A549 (cell line): Measurements from ENCODE around the gene ABO. TPM values are rescaled to one million over a fixed set of nuclear protein-coding genes. Genes with fewer than 3 reads are reported as not detected.
"Not testable (repeated sequence)": the region's sequence is repeated elsewhere in the genome, so short reads cannot be mapped to it uniquely, and the experiment has no call there.

Source experiments
- ATAC-seq, 2 experiments: fragments of 200-7000 bp in 1 of 2; fragments of >200 bp in 1 of 2; cut with Nextera tagmentation in 1 of 2; cut with Tn5 transposase in 1 of 2; 3 replicates each; pipeline versions ENCODE4 v1.8.0 to v1.9.1; 2018 to 2020; ENCODE audit warnings: mild to moderate bottlenecking in 1 of 2, moderate library complexity in 1 of 2
- CTCF ChIA-PET: fragments of 300-600 bp; sonication (Branson Sonifier 250); formaldehyde crosslinking; extraction: SDS; loops from one replicate; lab custom pipeline; 2021; ENCODE audit warnings: antibody characterized with exemption, inconsistent platforms; lab: Yijun Ruan, JAX
- POLR2A ChIA-PET: fragments of 350-600 bp; formaldehyde crosslinking; extraction: SDS; loops from one replicate; lab custom pipeline; 2021; ENCODE audit warnings: antibody characterized with exemption, inconsistent platforms; lab: Yijun Ruan, JAX
- DNase-seq, 2 experiments: peaks; one replicate each; pipeline versions ENCODE4 v3.0.0 to v3.0.0-alpha.2; 2011 to 2016; ENCODE audit warnings: low read depth in 1 of 2, low spot score in 1 of 2
- FAIRE-seq: peaks from 2 replicates; lab custom pipeline; 2011; peaks lifted over from hg19 to GRCh38; lab: Jason Lieb, UNC
- H3K27ac ChIP-seq, 2 experiments: fragments of >200 bp; sonication (Bioruptor Twin); formaldehyde crosslinking; 3 replicates each; pipeline ENCODE4 v1.5.1; 2016 to 2017
- H3K4me1 ChIP-seq: fragments of >200 bp; sonication (Bioruptor Twin); formaldehyde crosslinking; 3 replicates; pipeline ENCODE4 v1.6.1; 2016
- H3K4me2 ChIP-seq: fragments of >200 bp; sonication (Bioruptor Twin); formaldehyde crosslinking; 3 replicates; pipeline ENCODE4 v1.6.1; 2016
- H3K4me3 ChIP-seq: fragments of >200 bp; sonication (Bioruptor Twin); formaldehyde crosslinking; 3 replicates; pipeline ENCODE4 v1.5.1; 2016
- H3K9me3 ChIP-seq: fragments of >200 bp; sonication (Bioruptor Twin); formaldehyde crosslinking; 3 replicates; pipeline ENCODE4 v1.6.1; 2016
- CHD4 ChIP-seq: fragments of 200-600 bp; sonication (generic); IDR thresholded peaks from 2 replicates; pipeline ENCODE4 v1.6.1; 2016; ENCODE audit warnings: antibody characterized with exemption, mild to moderate bottlenecking, borderline replicate concordance
- CTCF ChIP-seq: fragments of >200 bp; sonication (Bioruptor Twin); formaldehyde crosslinking; IDR thresholded peaks from 3 replicates; pipeline ENCODE4 v1.5.1; 2016
- E2F6 ChIP-seq: IDR thresholded peaks from 2 replicates; pipeline ENCODE4 v1.6.1; 2012; ENCODE audit warnings: low read depth, borderline replicate concordance
- EHF ChIP-seq: fragments of 250-450 bp; sonication (Bioruptor Pico); IDR thresholded peaks from 2 replicates; pipeline ENCODE4 v1.5.0; 2020; ENCODE audit warnings: mild to moderate bottlenecking
- EHMT2 ChIP-seq: fragments of 200-600 bp; sonication (generic); IDR thresholded peaks from 2 replicates; pipeline ENCODE4 v1.6.1; 2016; ENCODE audit warnings: antibody characterized with exemption, low read depth, mild to moderate bottlenecking, moderate library complexity
- FOSB ChIP-seq: fragments of 250-450 bp; sonication (Bioruptor Pico); IDR thresholded peaks from 2 replicates; pipeline ENCODE4 v1.5.0; 2020; ENCODE audit warnings: mild to moderate bottlenecking, moderate library complexity
- FOXS1 ChIP-seq: fragments of 250-450 bp; sonication (Bioruptor Pico); IDR thresholded peaks from 2 replicates; pipeline ENCODE4 v1.5.0; 2020; ENCODE audit warnings: mild to moderate bottlenecking, moderate library complexity
- HOXA7 ChIP-seq: fragments of 250-450 bp; sonication (Bioruptor Pico); IDR thresholded peaks from 2 replicates; pipeline ENCODE4 v1.5.0; 2020; ENCODE audit warnings: mild to moderate bottlenecking, moderate library complexity
- HOXB13 ChIP-seq: fragments of 250-450 bp; sonication (Bioruptor Pico); IDR thresholded peaks from 2 replicates; pipeline ENCODE4 v1.5.0; 2020; ENCODE audit warnings: low read depth, mild to moderate bottlenecking, moderate library complexity
- KDM5A ChIP-seq: fragments of 200-600 bp; sonication (generic); IDR thresholded peaks from 2 replicates; pipeline ENCODE4 v1.6.1; 2016; ENCODE audit warnings: antibody characterized with exemption, mild to moderate bottlenecking
- MAFK ChIP-seq: fragments of 450-650 bp; IDR thresholded peaks from 2 replicates; pipeline ENCODE4 v1.6.1; 2014; ENCODE audit not compliant: partially characterized antibody
- MAZ ChIP-seq: fragments of 150-350 bp; IDR thresholded peaks from 2 replicates; pipeline ENCODE4 v1.6.1; 2014; ENCODE audit warnings: antibody characterized with exemption, low read depth, low read length, borderline replicate concordance
- NFE2L2 ChIP-seq: fragments of 150-350 bp; conservative IDR thresholded peaks from 2 replicates; pipeline ENCODE4 v1.6.1; 2014; ENCODE audit warnings: low read length
- NR3C1 ChIP-seq: fragments of >200 bp; sonication (Bioruptor Twin); formaldehyde crosslinking; IDR thresholded peaks from 3 replicates; pipeline ENCODE4 v1.6.1; 2017
- PBX3 ChIP-seq: IDR thresholded peaks from 2 replicates; pipeline ENCODE4 v1.6.1; 2012
- POLR2AphosphoS2 ChIP-seq: conservative IDR thresholded peaks from 2 replicates; pipeline ENCODE4 v1.6.1; 2012; ENCODE audit warnings: low read length, improper control_type of control experiment, inconsistent platforms
- SMC3 ChIP-seq: fragments of >200 bp; sonication (Bioruptor Twin); formaldehyde crosslinking; IDR thresholded peaks from 3 replicates; pipeline ENCODE4 v1.6.1; 2018; ENCODE audit warnings: inconsistent platforms
- TFCP2L1 ChIP-seq: fragments of 250-450 bp; sonication (Bioruptor Pico); IDR thresholded peaks from 2 replicates; pipeline ENCODE4 v1.5.0; 2021; ENCODE audit warnings: mild to moderate bottlenecking
- ZFP36 ChIP-seq: fragments of 450-650 bp; IDR thresholded peaks from 2 replicates; pipeline ENCODE4 v1.6.1; 2014; ENCODE audit warnings: borderline replicate concordance; ENCODE audit not compliant: partially characterized antibody
- WGBS: methylation state at CpG from one replicate; pipeline ENCODE4 v1.1.6; 2017; ENCODE audit errors: missing lambda C conversion rate; 5-methylcytosine and 5-hydroxymethylcytosine counted together
- polyA plus RNA-seq, 4 experiments: library from polyadenylated mRNA; depleted of rRNA in 3 of 4; stranded (reverse); fragments of >200 nt; fragmentation: RNase III in 1 of 4; extraction: RNeasy Plus Mini Kit Qiagen cat#74134 plus additional on column Dnase treatment in 1 of 4; gene quantifications; 2 replicates in 3 of 4; 3 replicates in 1 of 4; pipeline ENCODE4 v1.2.3, GENCODE V29; 2011 to 2017

The ABO gene
- polyA plus RNA-seq, 2 of the 4 experiments (the other 2 are of a cell fraction) = not detected

GRCh38 chr9:133284362-133284761 is 9.4 kb upstream of the ABO start:
- 90% methylated on average over 8 of the region's 8 CpGs for WGBS
- TF ChIP-seq FOXS1 (CRISPR knock-in tag) (no peak), NFE2L2 (no peak), EHF (CRISPR knock-in tag) (no peak), MAZ (no peak), CHD4 (no peak), NR3C1 (no peak), POLR2AphosphoS2 (no peak), FOSB (CRISPR knock-in tag) (no peak), EHMT2 (no peak)
- no peak for DNase-seq
- CTCF ChIA-PET = interaction anchor here (1.3 kb wide), 2 partner anchors 45 to 98 kb away, joined by 5 to 6 read pairs; no protein-coding TSS in a partner anchor
- no peak overlapping the region for H3K27ac ChIP-seq
- H3K4me2 ChIP-seq = no peak overlapping the region
- POLR2A ChIA-PET = no interaction called here
- H3K4me1 ChIP-seq = no peaks in the 10 kb centered on the region
- no peak for ATAC-seq
- H3K9me3 ChIP-seq = no peaks in the 10 kb centered on the region
- no peak overlapping the region for H3K4me3 ChIP-seq
- no peak for FAIRE-seq

- ATAC-seq, H3K27ac ChIP-seq, DNase-seq, H3K9me3 ChIP-seq, H3K4me3 ChIP-seq, H3K4me1 ChIP-seq, POLR2A ChIA-PET, FAIRE-seq, H3K4me2 ChIP-seq: not testable (repeated sequence)
- CTCF ChIA-PET = interaction anchor here (0.6 to 1.3 kb wide), 2 partner anchors 44 to 201 kb away, joined by 3 to 6 read pairs; no protein-coding TSS in a partner anchor
- 74% methylated on average over 16 of the region's 16 CpGs for WGBS
These were observed 8.4 kb upstream of the ABO start for GRCh38 chr9:133283255-133284032.

- ChIA-PET POLR2A (no interaction called here), CTCF (interaction anchor here (0.6 to 1.2 kb wide), 4 partner anchors 21 to 202 kb away, joined by 3 to 6 read pairs (median 3); no protein-coding TSS in a partner anchor)
- no peak for TF ChIP-seq TFCP2L1 (CRISPR knock-in tag)
- TF ChIP-seq KDM5A = no peak
- TF ChIP-seq HOXB13 (CRISPR knock-in tag) = no peak
- TF ChIP-seq PBX3 = no peak
- no peak for TF ChIP-seq E2F6
- no peak for TF ChIP-seq NR3C1
- FAIRE-seq (no peak), DNase-seq (no peak), ATAC-seq (no peak)
- no peak overlapping the region for H3K4me2 ChIP-seq
- no peaks in the 10 kb centered on the region for H3K4me1 ChIP-seq
- 77% methylated on average over 7 of the region's 7 CpGs for WGBS
- no peak overlapping the region for H3K27ac ChIP-seq
- no peak overlapping the region for H3K4me3 ChIP-seq
- H3K9me3 ChIP-seq = no peaks in the 10 kb centered on the region
These were observed 7.7 kb upstream of the ABO start for GRCh38 chr9:133282464-133283238.

- CTCF ChIA-PET = interaction anchor here (1.0 kb wide), 1 partner anchor 41 kb away, joined by 3 read pairs; no protein-coding TSS in a partner anchor
- Histone ChIP-seq H3K4me1 (no peaks in the 10 kb centered on the region; the same call in 2 of the 3 replicates), H3K27ac (no peak overlapping the region), H3K9me3 (no peaks in the 10 kb centered on the region), H3K4me3 (no peak overlapping the region), H3K4me2 (no peak overlapping the region)
- DNase-seq = no peak
- WGBS = 58% methylated on average over 5 of the region's 5 CpGs
- no peak for FAIRE-seq
- POLR2A ChIA-PET = no interaction called here
- TF ChIP-seq ZFP36 = no peak
- TF ChIP-seq CTCF = no peak
- TF ChIP-seq HOXA7 (CRISPR knock-in tag) = no peak
- no peak for TF ChIP-seq FOSB (CRISPR knock-in tag)
- TF ChIP-seq SMC3 = no peak
- no peak for TF ChIP-seq TFCP2L1 (CRISPR knock-in tag)
- no peak for TF ChIP-seq POLR2AphosphoS2
- TF ChIP-seq MAFK = no peak
- ATAC-seq = no peak
These were observed 5.4 kb upstream of the ABO start for GRCh38 chr9:133280392-133280791.
